Coronary artery (tissue), 2 donors: Measurements from ENCODE around the gene NOS1.
"Not testable (repeated sequence)": the region's sequence is repeated elsewhere in the genome, so short reads cannot be mapped to it uniquely, and the experiment has no call there.

Source experiments
- DNase-seq: peaks from one replicate; pipeline ENCODE4 v3.0.0-alpha.2; 2017; ENCODE audit warnings: low spot score
- H3K27ac ChIP-seq, 2 donors: fragments of 200-600 bp; sonication (generic); one replicate each; pipeline ENCODE4 v1.5.1; 2016 to 2019
- H3K4me3 ChIP-seq: fragments of 200-600 bp; sonication (generic); 2 replicates; pipeline ENCODE4 v1.5.1; 2016; ENCODE audit warnings: mild to moderate bottlenecking, moderate library complexity
- TF ChIP-seq, protein P1 (sequence below): fragments of 200-600 bp; sonication (generic); IDR thresholded peaks from one replicate; pipeline ENCODE4 v1.5.1; 2019; ENCODE audit warnings: antibody characterized with exemption

Gene NOS1

DNA sequence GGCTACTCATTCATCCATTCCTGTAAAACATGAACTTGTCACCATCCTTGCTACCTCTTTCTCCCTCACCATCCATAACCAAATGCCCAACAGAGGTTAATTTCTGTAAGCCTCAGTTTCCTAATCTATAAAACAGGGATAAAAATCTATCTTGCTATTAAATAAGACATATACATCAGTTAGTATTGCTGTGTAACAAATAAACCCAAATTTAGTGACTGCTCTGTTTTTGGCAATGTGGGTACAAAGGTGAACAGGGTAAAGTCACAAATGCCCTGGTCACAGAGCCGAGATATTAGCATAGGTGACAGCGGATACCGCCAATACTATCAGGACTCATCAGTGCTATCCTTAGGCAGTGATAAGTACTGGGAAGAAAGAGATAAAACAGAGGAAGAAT is 167.5 kb downstream of the NOS1 start:
- DNase-seq: no peak
- H3K4me3 ChIP-seq: no peak overlapping the region
- TF ChIP-seq, protein P1, sequence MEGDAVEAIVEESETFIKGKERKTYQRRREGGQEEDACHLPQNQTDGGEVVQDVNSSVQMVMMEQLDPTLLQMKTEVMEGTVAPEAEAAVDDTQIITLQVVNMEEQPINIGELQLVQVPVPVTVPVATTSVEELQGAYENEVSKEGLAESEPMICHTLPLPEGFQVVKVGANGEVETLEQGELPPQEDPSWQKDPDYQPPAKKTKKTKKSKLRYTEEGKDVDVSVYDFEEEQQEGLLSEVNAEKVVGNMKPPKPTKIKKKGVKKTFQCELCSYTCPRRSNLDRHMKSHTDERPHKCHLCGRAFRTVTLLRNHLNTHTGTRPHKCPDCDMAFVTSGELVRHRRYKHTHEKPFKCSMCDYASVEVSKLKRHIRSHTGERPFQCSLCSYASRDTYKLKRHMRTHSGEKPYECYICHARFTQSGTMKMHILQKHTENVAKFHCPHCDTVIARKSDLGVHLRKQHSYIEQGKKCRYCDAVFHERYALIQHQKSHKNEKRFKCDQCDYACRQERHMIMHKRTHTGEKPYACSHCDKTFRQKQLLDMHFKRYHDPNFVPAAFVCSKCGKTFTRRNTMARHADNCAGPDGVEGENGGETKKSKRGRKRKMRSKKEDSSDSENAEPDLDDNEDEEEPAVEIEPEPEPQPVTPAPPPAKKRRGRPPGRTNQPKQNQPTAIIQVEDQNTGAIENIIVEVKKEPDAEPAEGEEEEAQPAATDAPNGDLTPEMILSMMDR: no peak
- H3K27ac ChIP-seq: no peak overlapping the region

DNA sequence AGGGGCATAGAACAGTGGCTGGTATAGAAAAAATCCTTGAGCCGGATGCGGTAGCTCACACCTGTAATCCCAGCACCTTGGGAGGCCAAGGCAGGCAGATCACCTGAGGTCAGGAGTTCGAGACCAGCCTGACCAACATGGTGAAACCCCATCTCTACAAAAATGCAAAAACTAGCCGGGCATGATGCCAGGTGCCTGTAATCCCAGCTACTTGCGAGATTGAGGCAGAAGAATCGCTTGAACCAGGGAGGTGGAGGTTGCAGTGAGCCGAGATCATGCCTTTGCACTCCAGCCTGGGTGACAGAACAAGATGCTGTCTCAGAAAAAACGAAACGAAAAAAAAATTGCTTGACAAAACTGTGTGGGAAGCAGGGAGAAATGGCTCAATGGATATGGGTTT is 168.8 kb downstream of the NOS1 start:
- H3K27ac ChIP-seq, H3K4me3 ChIP-seq, DNase-seq: not testable (repeated sequence)

DNA sequence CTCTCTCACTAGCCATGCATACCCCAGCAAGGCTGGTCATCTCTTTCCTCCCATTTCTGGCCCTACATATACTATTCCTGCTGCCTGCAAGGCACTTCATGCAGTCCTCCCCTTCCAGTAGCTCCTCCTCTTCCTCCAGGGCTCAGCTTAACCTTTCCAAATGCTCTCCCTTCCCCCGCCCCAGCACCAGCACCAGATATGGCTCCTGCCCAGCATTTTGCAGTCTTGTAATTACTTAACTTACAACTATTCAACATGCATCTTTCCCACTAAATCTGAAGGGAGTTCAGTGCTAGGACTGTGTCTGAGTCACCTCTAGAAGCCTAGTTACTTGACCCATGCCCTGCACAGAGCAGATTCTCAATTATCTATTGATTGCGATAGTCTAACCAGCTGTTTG is 169.4 kb downstream of the NOS1 start:
- H3K4me3 ChIP-seq: no peak overlapping the region
- H3K27ac ChIP-seq: no peak overlapping the region
- DNase-seq: no peak
- TF ChIP-seq, protein P1: no peak

DNA sequence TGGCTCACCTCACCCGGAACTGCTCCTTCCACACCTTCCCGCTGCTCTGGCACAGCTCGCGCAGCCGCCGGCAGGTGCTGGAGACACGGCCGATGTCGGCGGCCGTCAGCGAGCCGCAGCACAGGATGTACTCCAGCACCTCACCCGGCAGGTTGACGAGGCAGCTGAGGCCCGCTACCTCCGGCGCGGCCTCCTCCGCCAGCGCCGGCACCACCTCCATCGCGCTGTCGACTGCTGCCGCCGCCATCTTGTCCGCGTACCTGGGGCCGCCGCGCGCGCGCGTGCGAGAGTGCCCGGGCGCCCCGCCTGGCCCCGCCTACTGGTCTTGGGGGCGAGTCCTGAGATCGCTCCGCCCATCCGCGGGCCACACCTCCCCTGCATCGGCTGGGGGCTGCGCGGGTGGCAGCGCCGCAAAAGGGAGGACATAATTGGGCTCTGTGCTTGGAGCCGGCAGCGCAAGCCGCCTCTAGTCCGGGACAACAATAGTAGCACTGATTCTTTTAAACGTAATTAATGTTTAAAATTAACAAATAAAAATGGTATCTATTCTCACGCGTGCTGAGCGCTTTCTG is 171.1 kb downstream of the NOS1 start, which contains the start of gene FBXO21:
Gene FBXO21, minus strand, starts transcription at position 261 of the 572 bp plus-strand sequence. Its CDS starts 14 bp downstream, at position 247.
- Histone ChIP-seq H3K4me3 (peak within 1 kb of the TSS; percentile 100), H3K27ac (peak within 1 kb of the TSS; percentile 61 to 92)
- TF ChIP-seq, protein P1: no peak
- peak; percentile 91 for DNase-seq

DNA sequence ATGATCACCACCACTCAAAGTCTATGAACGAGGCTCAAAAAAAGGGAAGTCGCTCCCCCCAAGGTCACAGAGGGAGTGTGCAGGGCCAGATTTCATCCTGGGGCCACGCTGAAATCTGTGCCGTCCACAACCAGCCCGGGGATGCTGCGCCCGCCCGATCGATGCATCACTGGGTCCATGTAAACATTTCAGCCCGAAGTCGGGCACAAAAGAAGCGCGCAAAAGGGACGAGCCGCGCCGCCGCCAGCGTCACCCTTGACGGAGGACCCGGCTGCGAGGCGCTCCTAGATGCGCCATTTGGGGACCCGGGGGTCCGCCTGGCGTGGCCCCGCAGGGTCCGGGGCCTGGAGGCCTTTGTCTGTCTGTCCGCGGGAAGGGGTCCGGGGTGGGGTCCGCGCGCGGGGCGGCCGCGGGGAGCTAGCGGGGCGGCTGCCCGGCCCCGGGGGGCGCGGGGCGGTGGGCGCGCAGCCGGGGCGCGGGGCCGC is 171.7 kb downstream of the NOS1 start:
- TF ChIP-seq, protein P1: no peak
- peak overlapping the region; percentile 61 to 92 for H3K27ac ChIP-seq
- H3K4me3 ChIP-seq: peak overlapping the region; percentile 100
- no peak for DNase-seq

DNA sequence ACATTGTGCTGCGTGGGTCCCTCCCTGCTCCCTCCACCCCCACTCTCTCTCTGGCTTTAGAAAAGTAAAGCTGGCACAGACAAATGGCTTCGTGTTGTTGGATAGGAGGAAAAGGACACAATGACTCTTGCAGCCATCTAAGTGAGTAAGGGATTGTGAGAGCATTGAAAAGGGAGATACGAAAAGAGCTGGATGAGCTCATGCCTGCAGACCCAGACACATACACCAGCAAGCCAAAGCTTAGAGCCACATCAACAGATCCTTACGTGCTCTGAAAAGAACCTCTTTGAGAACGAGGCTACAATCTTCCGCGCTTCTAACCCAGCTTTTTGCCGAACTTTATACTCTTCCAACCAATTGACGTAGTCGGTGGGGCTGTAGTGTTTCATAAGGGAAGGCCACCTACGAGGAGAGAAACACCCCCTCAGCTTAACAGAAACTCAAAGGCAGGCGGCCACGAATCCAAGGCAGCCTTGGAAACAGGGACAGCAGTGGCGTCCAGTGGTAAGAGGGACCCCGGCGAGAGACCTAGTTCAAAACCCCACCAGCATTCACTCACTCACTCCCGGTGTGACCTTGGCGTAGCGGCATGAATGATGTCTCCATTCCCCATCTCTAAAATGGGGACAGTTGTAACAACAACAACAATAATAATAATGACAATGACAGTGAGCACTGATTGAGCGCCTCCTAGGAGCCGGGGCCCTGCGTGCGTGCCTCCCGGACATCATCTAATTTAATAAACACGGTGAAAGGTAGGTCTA is 172.3 kb downstream of the NOS1 start:
- TF ChIP-seq, protein P1: no peak
- no peak for DNase-seq
- Histone ChIP-seq H3K4me3 (peak overlapping the region; percentile 100), H3K27ac (peak overlapping the region; percentile 61 to 92)

DNA sequence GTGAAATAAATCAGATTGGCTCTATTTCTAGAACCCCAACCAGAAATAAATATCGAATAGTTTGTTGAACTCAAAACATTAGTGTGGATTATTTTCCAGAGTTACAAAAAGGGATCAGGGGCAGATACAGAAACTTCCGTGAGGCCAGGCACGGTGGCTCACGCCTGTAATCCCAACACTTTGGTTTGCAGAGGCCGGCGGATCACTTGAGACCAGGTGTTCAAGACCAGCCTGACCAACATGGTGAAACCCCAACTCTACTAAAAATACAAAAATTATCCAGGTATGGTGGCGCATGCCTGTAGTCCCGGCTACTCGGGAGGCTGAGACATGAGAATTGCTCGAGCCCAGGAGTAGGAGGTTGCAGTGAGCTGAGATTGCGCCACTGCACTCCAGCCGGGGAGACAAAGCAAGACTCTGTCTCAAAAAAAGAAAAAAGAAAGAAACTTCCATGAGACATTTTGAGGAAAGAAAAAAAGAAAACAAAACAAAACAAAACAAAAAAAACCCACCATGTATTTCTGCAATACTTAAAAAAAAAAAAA is 173.2 kb downstream of the NOS1 start:
- TF ChIP-seq, protein P1: no peak
- Histone ChIP-seq H3K4me3 (no peak overlapping the region), H3K27ac (no peak overlapping the region)
- no peak for DNase-seq
